Left renal cortex interstitium (tissue), 4 donors: ENCODE data around the gene PLXDC1. TPM values are rescaled to one million over a fixed set of nuclear protein-coding genes. Genes with fewer than 3 reads are reported as not detected.

Source experiments
- DNase-seq, 4 donors: peaks; one replicate each; pipeline ENCODE4 v3.0.0-alpha.2; 2013; ENCODE audit warnings: low read depth in 4 of 4, low spot score in 2 of 4, missing footprints in 1 of 4
- polyA plus RNA-seq, 4 donors: library from polyadenylated mRNA; unstranded; fragments of 120-200 nt; gene quantifications; one replicate each; pipeline ENCODE4 v1.2.1, GENCODE V29; 2013; ENCODE audit not compliant: insufficient read length in 4 of 4

Gene PLXDC1
- polyA plus RNA-seq, 4 donors: 5.5 to 8.8 (median 7.9) TPM

GRCh38 chr17:39158623-39159022 is 7.2 kb upstream of the PLXDC1 start:
- no peak for DNase-seq

GRCh38 chr17:39156491-39156890 is 5.1 kb upstream of the PLXDC1 start:
- no peak for DNase-seq

GRCh38 chr17:39155654-39156053 is 4.2 kb upstream of the PLXDC1 start:
- DNase-seq: no peak

- peak; percentile 79 to 86 (median 84) for DNase-seq
Observed at GRCh38 chr17:39153599-39154051, 2.2 kb upstream of the PLXDC1 start.

GRCh38 chr17:39151943-39152818 is 744 bp upstream of the PLXDC1 start:
- DNase-seq: no peak

DNA sequence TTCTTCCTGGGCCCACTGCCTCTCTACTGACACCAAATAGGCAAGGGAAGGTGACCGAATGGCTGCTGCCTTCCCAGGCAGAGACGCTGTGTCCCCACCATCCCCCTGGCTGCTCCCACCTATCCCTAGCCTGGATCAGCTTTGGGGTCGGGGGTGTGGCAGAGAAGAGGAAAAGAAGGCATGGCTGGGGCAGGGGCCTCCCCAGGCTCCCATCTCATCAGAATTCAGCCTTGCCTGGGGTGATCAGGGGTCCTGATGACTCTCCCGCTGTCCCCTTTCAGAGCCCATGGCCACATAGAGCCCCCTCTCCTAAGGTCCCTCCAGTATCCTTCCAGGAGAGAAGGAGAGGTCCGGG is 665 bp downstream of the PLXDC1 start:
- DNase-seq: no peak

- DNase-seq: no peak
Observed at GRCh38 chr17:39150104-39150634, 1.3 kb downstream of the PLXDC1 start.

DNA sequence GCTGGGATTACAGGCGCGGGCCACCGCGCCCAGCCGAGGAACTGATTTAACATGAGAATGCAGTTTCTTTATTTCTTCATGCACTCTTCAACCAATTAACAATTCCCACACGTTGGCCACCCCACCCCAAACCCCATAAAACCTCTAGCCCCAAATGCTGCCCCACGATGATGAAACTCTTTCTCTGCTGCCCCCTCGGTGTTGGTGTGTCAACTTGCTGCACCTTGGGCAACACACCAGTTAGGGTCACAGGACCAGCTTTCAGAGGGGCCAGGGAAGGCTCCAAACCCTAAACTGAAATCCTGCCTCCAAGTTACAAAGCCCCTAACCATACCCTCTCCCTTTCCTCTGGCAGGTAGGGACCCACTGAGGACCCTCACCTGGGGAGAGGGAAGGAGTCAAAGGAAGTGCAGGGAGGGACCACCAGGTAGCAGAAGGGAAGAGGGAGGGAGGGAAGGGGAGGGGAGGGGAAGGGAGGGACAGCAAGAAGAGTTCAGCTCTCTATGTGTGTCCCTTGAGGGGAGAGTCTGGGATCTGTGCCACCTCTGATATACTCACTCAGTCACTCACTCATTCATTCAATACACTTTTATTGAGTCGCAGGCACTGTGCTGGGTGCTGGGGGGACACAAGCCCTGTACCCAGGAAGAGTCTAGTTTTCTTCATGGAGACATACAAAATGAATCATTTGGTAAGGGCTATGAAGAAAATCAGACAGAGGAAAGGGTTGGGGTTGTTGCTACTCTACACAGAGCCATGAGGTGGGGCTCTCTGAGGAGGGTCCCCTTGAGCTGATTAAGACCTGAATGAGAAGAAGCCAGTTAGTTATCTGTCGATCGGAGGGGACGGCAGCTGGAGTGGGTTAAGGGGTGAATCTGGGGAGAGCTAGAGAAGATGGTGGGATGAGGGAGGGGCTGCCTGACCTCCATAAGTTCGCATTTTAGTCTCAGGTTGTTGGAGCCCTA is 3.9 kb downstream of the PLXDC1 start:
- no peak for DNase-seq

DNA sequence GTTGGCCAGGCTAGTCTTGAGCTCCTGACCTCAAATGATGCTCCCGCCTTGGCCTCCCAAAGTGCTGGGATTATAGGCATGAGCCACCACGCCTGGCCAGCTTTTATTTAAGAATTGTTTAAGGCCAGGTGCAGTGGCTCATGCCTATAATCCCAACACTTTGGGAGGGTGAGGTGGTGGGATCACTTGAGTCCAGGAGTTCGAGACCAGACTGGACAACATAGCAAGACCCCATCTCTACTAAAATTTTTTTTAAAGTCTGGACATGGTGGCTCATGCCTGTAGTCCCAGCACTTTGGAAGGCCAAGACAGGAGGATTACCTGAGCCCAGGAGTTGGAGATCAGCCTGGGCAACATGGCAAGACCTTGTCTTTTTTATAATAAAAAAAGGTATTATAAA is 5.2 kb downstream of the PLXDC1 start:
- no peak for DNase-seq

DNA sequence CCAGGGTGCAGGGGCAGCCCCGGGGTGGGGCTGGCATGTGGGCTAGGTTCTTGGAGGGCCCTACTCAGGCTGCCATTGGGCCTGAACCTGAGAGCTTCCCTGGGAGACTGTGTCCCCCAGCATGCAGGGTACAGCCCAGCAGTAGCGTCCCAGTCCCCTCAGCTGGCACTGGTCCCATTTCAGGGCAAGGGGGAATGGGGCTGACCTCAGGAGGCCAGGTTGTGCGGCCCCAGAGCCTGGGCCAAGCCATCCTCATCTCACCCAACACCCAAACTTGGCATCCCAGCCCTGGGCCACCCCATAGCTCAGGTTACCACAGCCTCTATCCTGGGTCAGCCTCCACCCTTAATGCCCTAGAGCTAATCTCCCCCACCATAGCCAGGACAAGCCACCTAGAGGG is 6.3 kb downstream of the PLXDC1 start:
- DNase-seq: no peak

- DNase-seq: no peak
Observed at GRCh38 chr17:39144416-39144840, 7.0 kb downstream of the PLXDC1 start.

- no peak for DNase-seq
Observed at GRCh38 chr17:39143552-39144093, 7.8 kb downstream of the PLXDC1 start.

DNA sequence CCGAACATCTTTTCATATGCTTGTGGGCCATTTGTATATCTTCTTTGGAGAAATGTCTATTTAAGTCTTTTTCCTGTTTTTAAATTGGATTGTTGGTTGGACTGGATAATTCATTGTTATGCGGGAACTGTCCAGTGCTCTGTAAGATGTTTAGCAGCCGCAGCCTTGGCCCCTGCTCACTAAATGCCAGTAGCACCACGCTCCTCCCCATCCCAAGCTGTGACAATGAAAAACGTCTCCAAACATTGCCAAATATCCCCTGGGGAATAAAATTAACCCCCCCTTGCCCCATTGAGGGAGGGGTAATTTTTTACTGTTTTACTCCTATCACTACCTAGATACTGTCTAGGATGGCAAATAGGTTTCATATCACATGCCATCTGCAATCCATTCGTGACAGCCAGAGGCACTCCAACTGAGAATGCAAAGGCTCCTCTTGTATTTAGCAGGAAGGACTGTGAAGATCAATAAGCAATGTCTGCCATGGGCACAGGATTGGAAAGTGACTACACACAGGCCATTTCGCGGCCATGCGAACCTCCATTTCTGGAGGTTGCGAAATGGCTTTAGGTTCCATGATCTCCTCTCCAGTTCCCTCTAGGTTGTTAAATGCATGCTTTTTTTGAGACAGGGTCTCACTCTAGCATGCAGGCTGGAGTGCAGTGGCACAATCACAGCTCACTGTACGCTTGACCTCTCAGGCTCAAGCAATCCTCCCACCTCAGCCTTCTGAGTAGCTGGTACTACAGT is 9.3 kb downstream of the PLXDC1 start:
- no peak for DNase-seq

DNA sequence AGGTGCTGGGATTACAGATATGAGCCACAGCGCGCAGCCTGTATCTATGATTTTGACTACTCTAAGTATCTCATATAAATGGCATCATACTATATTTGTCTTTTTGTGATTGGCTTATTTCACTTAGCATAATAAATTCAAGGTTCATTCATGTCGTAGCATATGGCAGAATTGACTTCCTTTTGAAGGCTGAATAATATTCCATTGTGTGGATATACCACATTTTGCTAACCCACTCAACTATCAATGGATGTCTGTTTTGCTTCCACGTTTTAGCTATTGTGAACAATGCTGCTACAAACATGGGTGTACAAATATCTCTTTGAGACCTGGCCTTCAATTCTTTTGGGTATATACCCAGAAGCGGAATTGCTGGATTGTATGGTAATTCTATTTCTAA is 10.1 kb downstream of the PLXDC1 start:
- no peak for DNase-seq

GRCh38 chr17:39139561-39139960 is 11.9 kb downstream of the PLXDC1 start:
- DNase-seq: no peak

GRCh38 chr17:39139161-39139511 is 12.3 kb downstream of the PLXDC1 start:
- DNase-seq: no peak

GRCh38 chr17:39138431-39139160 is 12.8 kb downstream of the PLXDC1 start:
- no peak for DNase-seq

DNA sequence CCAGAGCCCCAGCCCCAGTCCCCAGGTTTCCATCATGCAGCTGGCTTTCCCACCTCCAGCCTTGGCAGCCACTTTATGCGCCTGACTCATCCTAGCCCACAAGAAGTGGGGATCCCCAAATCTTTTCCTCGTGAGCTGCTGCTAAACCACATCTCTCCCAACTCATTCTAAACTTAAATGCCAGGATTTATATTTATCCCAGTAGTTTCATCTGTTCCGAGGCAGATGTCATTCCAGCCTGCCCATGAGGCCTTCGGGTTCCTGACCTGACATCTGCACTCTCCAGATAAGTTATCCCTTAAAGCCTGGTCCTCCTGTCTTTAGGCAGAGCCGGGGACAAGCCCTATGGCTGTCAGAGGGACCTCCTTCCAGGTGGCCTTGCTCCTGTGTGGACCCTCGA is 16.6 kb downstream of the PLXDC1 start:
- no peak for DNase-seq

GRCh38 chr17:39132192-39132610 is 19.2 kb downstream of the PLXDC1 start:
- no peak for DNase-seq

- DNase-seq: no peak
Observed at GRCh38 chr17:39131616-39132015, 19.8 kb downstream of the PLXDC1 start.
